Measurements from ENCODE around the gene MED7.

MED7 gene

DNA sequence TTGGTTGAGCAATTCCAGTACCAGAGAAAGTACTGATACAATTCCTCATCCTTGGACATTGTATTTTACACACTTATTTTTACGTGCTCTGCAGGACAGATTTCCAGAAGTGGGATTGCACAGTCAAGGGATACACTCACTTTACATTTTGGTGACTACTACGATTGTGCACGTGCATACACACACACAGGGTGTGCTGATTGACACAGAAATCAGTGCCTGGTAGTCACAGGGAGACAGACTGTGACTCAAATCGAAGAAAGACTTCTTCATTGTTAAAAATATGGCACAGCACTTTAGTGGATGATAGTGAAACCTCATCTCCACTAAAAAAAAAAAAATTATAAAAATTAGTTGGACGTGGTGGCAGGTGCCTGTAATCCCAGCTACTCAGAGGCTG lies 21.9 kb upstream of the MED7 start:
- FAIRE-seq (no peak), DNase-seq (ENCODE audit: low spot score) (no peak)

GRCh38 chr5:157162919-157163510 lies 20.4 kb upstream of the MED7 start:
- FAIRE-seq (no peak), DNase-seq (ENCODE audit: low spot score) (no peak)

- FAIRE-seq (no peak), DNase-seq (ENCODE audit: low spot score) (no peak)
These were observed 19.3 kb upstream of the MED7 start for GRCh38 chr5:157161996-157162395.

- DNase-seq (ENCODE audit: low spot score) = no peak
- FAIRE-seq = no peak
These were observed 17.3 kb upstream of the MED7 start for GRCh38 chr5:157160001-157160400.

DNA sequence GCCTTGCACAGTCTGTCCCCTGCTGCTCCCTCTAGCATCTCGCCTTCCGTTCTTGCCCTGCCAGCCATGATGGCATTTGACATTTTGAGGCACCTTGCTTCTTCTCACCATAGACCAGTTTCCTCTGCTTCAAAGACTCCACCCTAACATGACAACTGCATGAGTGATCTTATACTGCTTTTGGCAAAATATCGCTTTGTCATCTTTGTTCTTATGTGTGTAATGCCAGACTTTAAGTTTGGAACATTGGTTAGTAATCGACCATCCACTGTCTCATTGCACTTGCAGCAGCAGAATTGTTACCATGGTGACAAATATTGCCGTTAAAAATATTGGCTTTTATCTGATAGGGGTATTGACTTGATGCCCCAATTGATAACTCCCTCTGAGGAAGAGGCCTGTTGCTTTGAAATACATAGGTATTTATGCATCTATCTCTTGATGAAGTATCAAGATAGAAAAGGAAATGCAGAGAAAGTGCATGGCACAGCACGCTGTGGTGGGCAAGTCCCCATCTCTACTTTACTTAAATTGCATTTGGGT lies 16.6 kb upstream of the MED7 start:
- FAIRE-seq (no peak), DNase-seq (ENCODE audit: low spot score) (no peak)

DNA sequence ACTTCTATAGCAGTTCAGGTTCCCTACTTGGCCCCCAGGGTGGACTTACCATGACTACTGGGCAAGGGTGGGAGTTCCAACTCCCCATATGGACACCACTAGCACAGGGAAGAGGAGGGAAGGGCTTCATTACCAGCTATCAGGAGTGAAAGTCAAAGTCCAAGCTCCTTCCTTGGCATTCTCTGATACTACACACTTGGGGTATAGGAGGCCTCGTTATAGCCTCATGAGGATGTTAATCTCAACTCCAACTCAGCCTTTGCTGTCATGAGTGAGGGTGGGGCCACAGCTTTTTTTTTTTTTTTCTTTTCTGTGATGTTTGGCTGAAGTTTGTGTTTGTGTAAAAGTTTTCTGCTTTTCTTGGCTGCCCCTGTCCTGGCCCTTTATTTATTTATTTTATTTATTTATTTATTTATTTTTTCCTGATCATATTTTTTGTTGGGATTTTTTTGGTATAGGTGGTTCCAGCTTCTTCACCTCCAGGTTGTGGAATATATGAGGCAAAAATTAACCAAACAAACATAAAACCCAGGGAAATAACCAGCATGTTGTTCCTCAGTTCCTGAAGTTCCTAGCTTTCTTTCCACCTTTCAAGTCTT lies 14.7 kb upstream of the MED7 start:
- FAIRE-seq (no peak), DNase-seq (ENCODE audit: low spot score) (no peak)

GRCh38 chr5:157155297-157155696 lies 12.6 kb upstream of the MED7 start:
- FAIRE-seq = no peak
- DNase-seq (ENCODE audit: low spot score) = no peak

- no peak for FAIRE-seq
- no peak for DNase-seq (ENCODE audit: low spot score)
These were observed 8.3 kb upstream of the MED7 start for GRCh38 chr5:157150995-157151394.

- no peak for FAIRE-seq
- DNase-seq (ENCODE audit: low spot score) = peak; percentile 71
These were observed 6.3 kb upstream of the MED7 start for GRCh38 chr5:157148734-157149615.

GRCh38 chr5:157143127-157143971 lies 684 bp upstream of the MED7 start:
- no peak for FAIRE-seq
- peak; percentile 63 for DNase-seq (ENCODE audit: low spot score)

DNA sequence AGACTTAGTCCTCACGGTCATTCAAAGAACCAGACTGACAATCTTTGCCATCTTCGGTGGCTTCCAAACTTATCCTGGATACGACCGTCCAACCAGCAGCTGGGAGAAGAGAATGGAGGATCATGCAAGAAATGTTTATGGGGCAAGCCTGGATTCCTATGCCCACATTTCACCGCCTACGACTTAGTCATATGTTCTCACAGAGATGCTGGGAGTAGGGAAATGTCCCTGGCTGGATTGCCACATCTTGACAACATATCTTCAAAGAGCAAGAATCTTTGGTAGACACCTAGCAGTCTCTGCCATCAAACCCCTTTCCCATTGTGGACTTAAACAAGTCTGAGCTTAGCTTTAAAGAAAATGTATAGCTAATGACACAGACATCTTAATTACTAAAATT lies 5.0 kb downstream of the MED7 start:
- DNase-seq (ENCODE audit: low spot score) (no peak), FAIRE-seq (no peak)

GRCh38 chr5:157132281-157132612 lies 10.4 kb downstream of the MED7 start:
- FAIRE-seq (no peak), DNase-seq (ENCODE audit: low spot score) (no peak)

GRCh38 chr5:157130925-157131324 lies 11.7 kb downstream of the MED7 start:
- DNase-seq (ENCODE audit: low spot score) (no peak), FAIRE-seq (no peak)

GRCh38 chr5:157121709-157122108 lies 21.0 kb downstream of the MED7 start:
- FAIRE-seq = no peak
- DNase-seq (ENCODE audit: low spot score) = no peak

DNA sequence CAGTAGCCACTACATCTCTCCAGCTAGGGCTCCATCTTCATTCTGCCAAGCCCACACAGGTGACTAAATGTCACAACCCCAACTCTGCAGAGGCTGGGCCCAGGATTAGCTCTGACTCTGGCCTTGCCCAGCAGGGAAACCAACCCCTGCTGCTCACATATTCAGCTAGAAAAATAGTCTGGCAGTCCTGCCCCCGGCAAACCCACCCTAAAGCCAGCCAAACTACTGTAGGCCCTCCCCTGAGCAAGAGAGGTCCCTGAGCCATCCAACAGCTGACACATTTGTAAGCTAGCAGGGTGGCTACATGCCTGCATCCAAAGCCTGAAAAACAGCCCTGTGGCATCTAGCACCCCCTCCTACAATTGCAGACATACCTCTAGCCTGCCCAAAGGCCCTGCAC lies 22.6 kb downstream of the MED7 start:
- FAIRE-seq (no peak), DNase-seq (ENCODE audit: low spot score) (no peak)

- FAIRE-seq (no peak), DNase-seq (ENCODE audit: low spot score) (no peak)
These were observed 26.1 kb downstream of the MED7 start for GRCh38 chr5:157116483-157116954.

DNA sequence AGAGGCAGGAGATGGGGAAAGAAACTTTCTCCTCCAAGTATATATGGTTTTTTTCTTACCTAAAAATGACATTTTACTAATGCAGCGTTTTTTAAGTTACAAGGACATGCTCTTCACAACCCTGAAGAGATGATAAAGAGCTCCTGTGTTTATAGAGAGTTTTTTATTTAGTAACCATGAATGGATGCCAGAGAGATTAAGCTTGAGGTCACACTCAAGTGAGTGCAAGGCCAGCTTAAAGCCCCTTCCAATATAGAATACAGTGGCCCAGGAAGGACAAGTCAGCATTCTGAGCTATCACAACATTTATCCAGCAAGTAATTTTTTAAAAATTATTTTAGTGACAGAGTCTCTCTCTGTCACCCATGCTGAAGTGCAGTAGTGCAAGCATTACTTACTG lies 27.2 kb downstream of the MED7 start:
- DNase-seq (ENCODE audit: low spot score) (no peak), FAIRE-seq (no peak)

- no peak for FAIRE-seq
- no peak for DNase-seq (ENCODE audit: low spot score)
These were observed 27.7 kb downstream of the MED7 start for GRCh38 chr5:157115012-157115411.

DNA sequence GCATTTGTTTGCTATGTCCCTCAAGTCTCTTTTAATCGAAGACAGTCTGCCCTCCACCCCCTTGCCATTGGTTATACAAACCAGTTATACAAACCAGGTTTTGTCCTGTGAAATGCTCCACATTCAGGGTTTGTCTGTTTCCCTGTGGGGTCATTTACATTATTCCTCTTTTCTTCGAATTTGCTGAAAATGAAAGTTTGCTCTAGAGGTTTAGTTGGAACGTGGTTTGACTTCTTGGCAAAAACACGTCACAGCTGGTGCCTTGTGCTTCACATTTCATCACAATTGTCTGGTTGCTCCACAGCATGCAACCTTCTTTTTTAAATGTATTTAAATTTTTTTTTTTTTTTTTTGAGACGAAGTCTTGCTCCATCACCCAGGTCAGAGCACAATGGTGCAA lies 29.7 kb downstream of the MED7 start:
- FAIRE-seq (no peak), DNase-seq (ENCODE audit: low spot score) (no peak)

DNA sequence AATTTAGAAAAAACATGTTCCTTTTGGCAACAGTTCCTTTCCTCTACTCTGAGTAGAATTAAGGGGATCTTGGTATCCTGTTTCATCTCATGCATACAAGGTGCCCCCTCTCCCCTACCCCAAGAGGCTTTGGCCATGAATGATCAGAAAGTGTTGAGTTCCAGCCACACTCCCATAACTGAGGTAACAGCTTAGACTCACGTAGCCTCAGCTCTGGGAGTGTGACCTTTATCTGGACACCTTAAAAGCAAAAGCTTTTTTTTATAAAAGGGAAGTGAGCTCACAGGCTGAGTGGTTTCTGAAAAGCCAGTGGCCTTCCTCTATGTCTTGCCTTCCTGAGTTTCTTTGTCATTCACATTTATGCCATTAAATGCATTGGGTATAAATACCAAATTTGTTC lies 32.9 kb downstream of the MED7 start:
- DNase-seq (ENCODE audit: low spot score) = no peak
- FAIRE-seq = no peak

GRCh38 chr5:157108976-157109375 lies 33.7 kb downstream of the MED7 start, which contains the start of gene HAVCR2:
HAVCR2 (minus strand) TSS chr5:157109044; CDS start chr5:157108983, 61 bp downstream.
- FAIRE-seq = peak; percentile 17
- DNase-seq (ENCODE audit: low spot score) = no peak

Measured in urothelium cell line (cell line).